Fibroblast of lung (primary cell): Measurements from ENCODE around the gene GOLGA6L1.

Experiments used
- CTCF ChIP-seq, 2 donors: IDR thresholded peaks in 1 of 2; conservative IDR thresholded peaks in 1 of 2; 1 replicate in 1 of 2; 2 replicates in 1 of 2; pipeline ENCODE4 v1.5.1; 2011 to 2012; ENCODE audit warnings: low read length in 2 of 2, control low read depth in 1 of 2, inconsistent platforms in 1 of 2, low read depth in 1 of 2, mild to moderate bottlenecking in 1 of 2
- EZH2 ChIP-seq: IDR thresholded peaks from 2 replicates; pipeline ENCODE4 v1.5.1; 2012; ENCODE audit warnings: low read length, control low read depth, mild to moderate bottlenecking; ENCODE audit errors: missing control alignments

- TF ChIP-seq CTCF (conservative IDR thresholded peaks at IDR 0.05 in 1 of 2, IDR thresholded peaks at IDR 0.05 in 1 of 2; ENCODE audit: low read depth in 1 of 2, low read length in 2 of 2), result no peak
- no peak for TF ChIP-seq EZH2
Measured at GRCh38 chr15:23118208-23118607, 18.4 kb downstream of the GOLGA6L1 start.
